Glutamatergic neuron (in vitro differentiated cells): ENCODE data around the gene NPPA. TPM values are rescaled to one million over a fixed set of nuclear protein-coding genes. Genes with fewer than 3 reads are reported as not detected.
A peak's percentile ranks its signal among the peaks of the same experiment; 100 is the strongest.

Experiments
- DNase-seq: peaks from one replicate; pipeline ENCODE4 v3.0.0; 2022
- H3K27ac Mint-ChIP-seq: one replicate; pipeline ENCODE4 v1.8.0; 2020; ENCODE audit warnings: mild to moderate bottlenecking, mixed read lengths, inconsistent platforms; ENCODE audit not compliant: unreplicated experiment
- H3K27me3 Mint-ChIP-seq: one replicate; pipeline ENCODE4 v1.8.0; 2020; ENCODE audit warnings: mild to moderate bottlenecking, moderate library complexity, mixed read lengths, inconsistent platforms; ENCODE audit not compliant: unreplicated experiment
- H3K36me3 Mint-ChIP-seq: one replicate; pipeline ENCODE4 v1.8.0; 2020; ENCODE audit warnings: mild to moderate bottlenecking, mixed read lengths, inconsistent platforms; ENCODE audit not compliant: unreplicated experiment
- H3K4me1 Mint-ChIP-seq: one replicate; pipeline ENCODE4 v1.8.0; 2020; ENCODE audit warnings: mild to moderate bottlenecking, low read depth, mixed read lengths, inconsistent platforms; ENCODE audit not compliant: unreplicated experiment
- H3K4me3 Mint-ChIP-seq: one replicate; pipeline ENCODE4 v1.8.0; 2020; ENCODE audit warnings: mild to moderate bottlenecking, mixed read lengths, inconsistent platforms; ENCODE audit not compliant: unreplicated experiment
- H3K9me3 Mint-ChIP-seq: one replicate; pipeline ENCODE4 v1.8.0; 2020; ENCODE audit warnings: mild to moderate bottlenecking, moderate library complexity, mixed read lengths, inconsistent platforms; ENCODE audit not compliant: unreplicated experiment
- CTCF ChIP-seq: fragments of 200-600 bp; sonication (generic); IDR thresholded peaks from one replicate; pipeline ENCODE4 v1.5.0; 2021; ENCODE audit not compliant: partially characterized antibody, unreplicated experiment
- total RNA-seq: library from RNA; stranded (reverse); fragmentation: NEBNext Ultra II Directional; extraction: Animal tissue kit (Norgen Biotek cat#: 25700); gene quantifications from one replicate; pipeline ENCODE4 v1.2.1, GENCODE V29; 2021; ENCODE audit not compliant: unreplicated experiment

NPPA gene
- total RNA-seq, 1 donor from 2014 or later: not detected

GRCh38 chr1:11856698-11857097 is 9.1 kb upstream of the NPPA start:
- H3K4me3 Mint-ChIP-seq: no peak overlapping the region
- peaks cover 9% of the 10 kb centered on the region for H3K36me3 Mint-ChIP-seq
- no peak for DNase-seq
- TF ChIP-seq CTCF: no peak
- H3K27ac Mint-ChIP-seq: peak overlapping the region; percentile 38
- H3K27me3 Mint-ChIP-seq: peaks cover 28% of the 10 kb centered on the region
- no peaks in the 10 kb centered on the region for H3K4me1 Mint-ChIP-seq
- H3K9me3 Mint-ChIP-seq: peaks cover 2% of the 10 kb centered on the region

GRCh38 chr1:11855430-11855829 is 7.8 kb upstream of the NPPA start:
- Mint-ChIP-seq H3K36me3 (no peaks in the 10 kb centered on the region), H3K4me1 (no peaks in the 10 kb centered on the region), H3K9me3 (no peaks in the 10 kb centered on the region), H3K27me3 (peaks cover 18% of the 10 kb centered on the region), H3K27ac (no peak overlapping the region), H3K4me3 (no peak overlapping the region)
- no peak for TF ChIP-seq CTCF
- DNase-seq: no peak

GRCh38 chr1:11854519-11854918 is 6.9 kb upstream of the NPPA start:
- Mint-ChIP-seq H3K27me3 (peaks cover 11% of the 10 kb centered on the region), H3K9me3 (no peaks in the 10 kb centered on the region), H3K27ac (no peak overlapping the region), H3K4me3 (no peak overlapping the region), H3K36me3 (no peaks in the 10 kb centered on the region), H3K4me1 (no peaks in the 10 kb centered on the region)
- no peak for TF ChIP-seq CTCF
- DNase-seq: no peak

- DNase-seq: no peak
- no peak for TF ChIP-seq CTCF
- H3K27ac Mint-ChIP-seq: no peak overlapping the region
- H3K4me1 Mint-ChIP-seq: peaks cover 13% of the 10 kb centered on the region
- peaks cover 4% of the 10 kb centered on the region for H3K9me3 Mint-ChIP-seq
- H3K36me3 Mint-ChIP-seq: no peaks in the 10 kb centered on the region
- H3K4me3 Mint-ChIP-seq: no peak overlapping the region
- H3K27me3 Mint-ChIP-seq: peaks cover 5% of the 10 kb centered on the region
Measured at GRCh38 chr1:11851180-11851579, 3.6 kb upstream of the NPPA start.

GRCh38 chr1:11850156-11850555 is 2.6 kb upstream of the NPPA start:
- H3K4me3 Mint-ChIP-seq: no peak overlapping the region
- peaks cover 1% of the 10 kb centered on the region for H3K27me3 Mint-ChIP-seq
- DNase-seq: no peak
- H3K4me1 Mint-ChIP-seq: peaks cover 22% of the 10 kb centered on the region
- no peak overlapping the region for H3K27ac Mint-ChIP-seq
- H3K36me3 Mint-ChIP-seq: no peaks in the 10 kb centered on the region
- peaks cover 4% of the 10 kb centered on the region for H3K9me3 Mint-ChIP-seq
- no peak for TF ChIP-seq CTCF
